Endothelial cell (in vitro differentiated cells): Measurements from ENCODE around the gene SLC39A12. TPM values are rescaled to one million over a fixed set of nuclear protein-coding genes. Genes with fewer than 3 reads are reported as not detected.

Experiments
- DNase-seq: peaks from one replicate; pipeline ENCODE4 v3.0.0; 2021; ENCODE audit warnings: low spot score
- H3K27ac Mint-ChIP-seq: one replicate; pipeline ENCODE4 v1.8.0; 2021; ENCODE audit warnings: mixed read lengths, inconsistent platforms; ENCODE audit not compliant: unreplicated experiment
- H3K27me3 Mint-ChIP-seq: one replicate; pipeline ENCODE4 v1.8.0; 2021; ENCODE audit warnings: mild to moderate bottlenecking, moderate library complexity, mixed read lengths, inconsistent platforms; ENCODE audit not compliant: unreplicated experiment
- H3K36me3 Mint-ChIP-seq: one replicate; pipeline ENCODE4 v1.8.0; 2021; ENCODE audit warnings: mild to moderate bottlenecking, low read depth, mixed read lengths, inconsistent platforms; ENCODE audit not compliant: unreplicated experiment
- H3K4me1 Mint-ChIP-seq: one replicate; pipeline ENCODE4 v1.8.0; 2021; ENCODE audit warnings: mild to moderate bottlenecking, mixed read lengths, inconsistent platforms; ENCODE audit not compliant: unreplicated experiment
- H3K4me3 Mint-ChIP-seq: one replicate; pipeline ENCODE4 v1.8.0; 2021; ENCODE audit warnings: mild to moderate bottlenecking, mixed read lengths, inconsistent platforms; ENCODE audit not compliant: unreplicated experiment
- H3K9me3 Mint-ChIP-seq: one replicate; pipeline ENCODE4 v1.8.0; 2021; ENCODE audit warnings: mixed read lengths, inconsistent platforms; ENCODE audit not compliant: unreplicated experiment
- total RNA-seq: library from RNA; stranded (reverse); fragmentation: NEBNext Ultra II Directional; extraction: Animal tissue kit (Norgen Biotek cat#: 25700); gene quantifications from one replicate; pipeline ENCODE4 v1.2.1, GENCODE V29; 2021; ENCODE audit not compliant: unreplicated experiment
- TF ChIP-seq, protein P1 (sequence below): fragments of 200-600 bp; sonication (generic); IDR thresholded peaks from one replicate; pipeline ENCODE4 v1.5.0; 2021; ENCODE audit warnings: antibody characterized with exemption; ENCODE audit not compliant: unreplicated experiment

The SLC39A12 gene
- total RNA-seq, 1 donor from 2014 or later, result 0.10 TPM

DNA sequence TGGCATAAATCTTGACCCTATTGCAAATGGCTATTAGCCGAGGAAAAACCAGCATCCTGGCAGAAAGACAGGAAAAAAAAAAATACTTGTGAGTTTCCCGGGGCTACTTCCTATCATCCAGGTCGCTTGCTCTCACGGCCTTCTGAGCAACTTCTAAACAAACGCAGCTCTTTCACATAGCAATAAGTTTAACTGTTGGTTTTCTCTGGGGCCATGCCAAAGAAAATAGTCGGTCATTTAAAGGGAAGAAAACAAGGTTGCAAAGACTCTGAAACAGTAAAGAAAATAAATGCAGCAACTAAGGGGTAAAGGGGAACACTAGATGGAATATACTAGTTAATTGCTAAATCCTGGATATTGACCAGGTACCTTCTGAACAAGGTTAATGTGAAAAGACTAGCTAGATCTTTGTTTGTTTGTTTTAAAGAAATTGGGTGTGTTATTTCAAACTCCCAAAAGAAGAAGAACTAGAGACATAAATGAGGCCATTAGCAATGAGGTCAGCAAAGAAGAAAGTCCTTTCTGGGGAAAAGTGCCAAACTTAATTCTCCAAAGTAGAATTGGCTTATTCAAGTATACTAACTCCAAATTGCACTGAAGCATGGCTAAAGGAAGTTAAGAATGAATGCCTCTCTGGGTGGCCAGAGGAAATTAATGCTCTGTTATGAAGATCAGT lies 54.2 kb downstream of the SLC39A12 start:
- DNase-seq, result no peak
- H3K27ac Mint-ChIP-seq, result peak overlapping the region; percentile 43
- H3K9me3 Mint-ChIP-seq, result no peaks in the 10 kb centered on the region
- TF ChIP-seq, protein P1, sequence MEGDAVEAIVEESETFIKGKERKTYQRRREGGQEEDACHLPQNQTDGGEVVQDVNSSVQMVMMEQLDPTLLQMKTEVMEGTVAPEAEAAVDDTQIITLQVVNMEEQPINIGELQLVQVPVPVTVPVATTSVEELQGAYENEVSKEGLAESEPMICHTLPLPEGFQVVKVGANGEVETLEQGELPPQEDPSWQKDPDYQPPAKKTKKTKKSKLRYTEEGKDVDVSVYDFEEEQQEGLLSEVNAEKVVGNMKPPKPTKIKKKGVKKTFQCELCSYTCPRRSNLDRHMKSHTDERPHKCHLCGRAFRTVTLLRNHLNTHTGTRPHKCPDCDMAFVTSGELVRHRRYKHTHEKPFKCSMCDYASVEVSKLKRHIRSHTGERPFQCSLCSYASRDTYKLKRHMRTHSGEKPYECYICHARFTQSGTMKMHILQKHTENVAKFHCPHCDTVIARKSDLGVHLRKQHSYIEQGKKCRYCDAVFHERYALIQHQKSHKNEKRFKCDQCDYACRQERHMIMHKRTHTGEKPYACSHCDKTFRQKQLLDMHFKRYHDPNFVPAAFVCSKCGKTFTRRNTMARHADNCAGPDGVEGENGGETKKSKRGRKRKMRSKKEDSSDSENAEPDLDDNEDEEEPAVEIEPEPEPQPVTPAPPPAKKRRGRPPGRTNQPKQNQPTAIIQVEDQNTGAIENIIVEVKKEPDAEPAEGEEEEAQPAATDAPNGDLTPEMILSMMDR, result no peak
- H3K27me3 Mint-ChIP-seq, result peaks cover 2% of the 10 kb centered on the region
- H3K4me1 Mint-ChIP-seq, result peaks cover 30% of the 10 kb centered on the region
- H3K36me3 Mint-ChIP-seq, result no peaks in the 10 kb centered on the region
- no peak overlapping the region for H3K4me3 Mint-ChIP-seq

DNA sequence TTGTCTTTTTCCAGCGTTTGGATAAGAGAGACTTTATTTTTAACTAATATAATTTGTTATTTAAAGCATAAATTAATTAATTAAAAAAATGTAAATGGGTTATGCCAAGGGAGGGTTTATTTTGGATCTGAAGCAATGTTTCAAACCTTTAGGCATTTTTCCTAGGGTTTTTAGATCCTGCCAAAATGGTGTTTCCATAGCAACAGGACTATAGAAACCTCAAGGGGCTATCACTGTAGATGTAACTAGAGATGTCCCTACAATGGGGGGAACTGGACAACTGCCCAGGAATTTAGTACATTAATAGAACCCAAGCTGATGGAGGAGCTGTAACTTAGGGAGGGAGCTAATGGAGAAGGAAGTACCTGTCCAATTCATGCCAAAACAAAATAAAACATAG lies 57.3 kb downstream of the SLC39A12 start:
- H3K27ac Mint-ChIP-seq, result no peak overlapping the region
- peaks cover 32% of the 10 kb centered on the region for H3K4me1 Mint-ChIP-seq
- peaks cover 2% of the 10 kb centered on the region for H3K27me3 Mint-ChIP-seq
- H3K4me3 Mint-ChIP-seq, result no peak overlapping the region
- H3K36me3 Mint-ChIP-seq, result no peaks in the 10 kb centered on the region
- no peak for DNase-seq
- TF ChIP-seq, protein P1, result no peak
- no peaks in the 10 kb centered on the region for H3K9me3 Mint-ChIP-seq

DNA sequence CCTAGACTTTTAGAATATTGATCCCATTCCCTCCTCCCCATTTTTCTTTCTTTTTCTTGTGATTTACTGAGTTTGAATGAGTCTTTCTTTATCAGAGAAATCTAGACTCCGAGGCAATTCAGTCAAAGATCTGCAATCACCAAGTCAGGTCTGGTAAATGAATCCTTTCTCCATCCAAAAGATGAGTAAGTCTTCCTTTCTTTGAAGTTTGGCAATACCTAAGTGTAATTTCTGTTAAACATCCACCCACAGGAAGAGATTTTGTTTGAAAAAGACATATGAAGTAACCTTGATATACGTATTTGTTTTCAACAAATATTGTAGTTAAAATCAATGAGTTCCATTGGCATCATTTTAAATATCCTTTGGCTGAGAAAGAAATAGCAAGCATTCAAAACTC lies 58.3 kb downstream of the SLC39A12 start:
- TF ChIP-seq, protein P1, result no peak
- no peak for DNase-seq
- H3K4me1 Mint-ChIP-seq, result peaks cover 29% of the 10 kb centered on the region
- H3K36me3 Mint-ChIP-seq, result no peaks in the 10 kb centered on the region
- H3K4me3 Mint-ChIP-seq, result no peak overlapping the region
- H3K9me3 Mint-ChIP-seq, result no peaks in the 10 kb centered on the region
- H3K27ac Mint-ChIP-seq, result no peak overlapping the region
- peaks cover 2% of the 10 kb centered on the region for H3K27me3 Mint-ChIP-seq

DNA sequence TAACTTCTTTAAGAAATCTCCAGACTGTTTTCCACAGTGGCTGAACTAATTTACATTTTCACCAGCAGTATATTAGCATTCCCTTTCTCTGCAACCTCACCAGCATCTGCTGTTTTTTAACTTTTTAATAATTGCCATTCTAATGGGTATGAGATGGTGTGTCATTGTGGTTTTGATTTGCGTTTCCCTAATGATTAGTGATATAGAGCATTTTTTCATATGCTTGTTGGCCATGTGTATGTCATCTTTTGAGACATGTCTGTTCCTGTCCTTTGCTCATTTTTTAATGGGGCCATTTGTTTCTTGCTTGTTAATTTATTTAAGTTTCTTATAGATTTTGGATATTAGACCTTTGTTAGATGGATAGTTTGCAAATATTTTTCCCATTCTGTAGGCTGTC lies 68.8 kb downstream of the SLC39A12 start:
- Mint-ChIP-seq H3K4me1 (no peaks in the 10 kb centered on the region), H3K36me3 (no peaks in the 10 kb centered on the region), H3K4me3 (no peak overlapping the region), H3K9me3 (peaks cover 5% of the 10 kb centered on the region), H3K27me3 (peaks cover 2% of the 10 kb centered on the region), H3K27ac (no peak overlapping the region)
- DNase-seq, result no peak
- TF ChIP-seq, protein P1, result no peak

DNA sequence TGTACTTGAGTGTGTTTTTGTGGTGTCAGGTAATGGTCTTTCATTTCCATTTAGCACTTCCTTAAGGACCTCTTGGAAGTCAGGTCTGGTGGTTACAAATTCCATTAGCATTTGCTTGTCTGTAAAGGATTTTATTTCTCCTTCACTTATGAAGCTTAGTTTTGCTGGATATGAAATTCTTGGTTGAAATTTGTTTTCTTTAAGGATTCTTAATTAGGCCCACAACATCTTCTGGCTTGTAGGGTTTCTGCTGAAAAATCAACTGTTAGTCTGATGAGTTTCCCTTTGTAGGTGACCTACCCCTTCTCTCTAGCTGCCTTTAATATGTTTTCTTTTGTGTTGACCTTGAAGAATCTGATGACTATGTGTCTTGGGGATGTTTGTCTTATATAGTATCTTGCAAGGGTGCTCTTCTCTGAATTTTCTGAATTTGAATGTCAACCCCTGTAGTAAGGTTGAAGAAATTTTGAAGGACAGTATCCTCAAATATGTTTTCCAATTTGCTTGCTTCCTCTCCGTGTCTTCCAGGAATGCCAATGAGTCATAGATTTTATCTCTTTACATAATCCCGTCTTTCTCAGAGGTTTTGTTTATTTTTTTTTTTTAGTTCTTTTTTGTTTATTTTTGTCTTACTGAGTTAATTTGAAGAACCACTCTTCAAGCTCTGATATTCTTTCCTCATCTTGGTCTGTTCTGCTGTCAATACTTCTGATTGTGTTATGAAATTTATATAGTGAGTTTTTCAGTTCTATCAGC lies 70.2 kb downstream of the SLC39A12 start:
- no peak overlapping the region for H3K27ac Mint-ChIP-seq
- no peak for DNase-seq
- peaks cover 2% of the 10 kb centered on the region for H3K27me3 Mint-ChIP-seq
- peaks cover 5% of the 10 kb centered on the region for H3K9me3 Mint-ChIP-seq
- H3K36me3 Mint-ChIP-seq, result no peaks in the 10 kb centered on the region
- no peak overlapping the region for H3K4me3 Mint-ChIP-seq
- no peaks in the 10 kb centered on the region for H3K4me1 Mint-ChIP-seq
- TF ChIP-seq, protein P1, result no peak
